Epithelial cell of esophagus (primary cell): ENCODE data around the gene PROM1.

Source experiments
- DNase-seq: peaks from one replicate; pipeline ENCODE4 v3.0.0; 2010; ENCODE audit warnings: low read depth
- H3K4me3 ChIP-seq: 2 replicates; pipeline ENCODE4 v1.5.1; 2011; ENCODE audit warnings: mild to moderate bottlenecking, low read length, control low read depth
- CTCF ChIP-seq: IDR thresholded peaks from 2 replicates; pipeline ENCODE4 v1.5.1; 2011; ENCODE audit warnings: low read depth, mild to moderate bottlenecking, low read length, control low read depth, inconsistent platforms; ENCODE audit not compliant: insufficient read depth; ENCODE audit errors: missing control alignments

Gene PROM1

DNA sequence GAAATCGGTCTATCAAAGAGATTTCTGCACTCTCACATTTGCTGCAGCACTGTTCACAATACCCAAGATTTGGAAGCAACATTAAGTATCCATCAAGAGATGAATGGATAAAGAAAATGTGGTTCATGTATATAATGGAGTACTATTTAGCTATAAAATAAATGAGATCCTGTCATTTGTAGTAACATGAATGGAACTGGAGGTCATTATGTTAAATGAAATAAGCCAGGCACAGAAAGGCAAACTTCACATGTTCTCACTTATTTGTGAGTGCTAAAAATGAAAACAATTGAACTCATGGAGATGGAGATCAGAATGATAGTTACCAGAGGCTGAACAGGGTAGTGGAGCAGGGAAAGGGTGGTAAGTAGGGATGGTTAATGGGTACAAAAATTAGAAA is 17.0 kb upstream of the PROM1 start:
- no peak for TF ChIP-seq CTCF
- no peak for DNase-seq
- H3K4me3 ChIP-seq, result no peak overlapping the region

- no peak for DNase-seq
- no peak overlapping the region for H3K4me3 ChIP-seq
- no peak for TF ChIP-seq CTCF
Observed at GRCh38 chr4:16092682-16093319, 9.0 kb upstream of the PROM1 start.

- no peak overlapping the region for H3K4me3 ChIP-seq
- no peak for TF ChIP-seq CTCF
- no peak for DNase-seq
Observed at GRCh38 chr4:16090096-16090705, 6.4 kb upstream of the PROM1 start.

DNA sequence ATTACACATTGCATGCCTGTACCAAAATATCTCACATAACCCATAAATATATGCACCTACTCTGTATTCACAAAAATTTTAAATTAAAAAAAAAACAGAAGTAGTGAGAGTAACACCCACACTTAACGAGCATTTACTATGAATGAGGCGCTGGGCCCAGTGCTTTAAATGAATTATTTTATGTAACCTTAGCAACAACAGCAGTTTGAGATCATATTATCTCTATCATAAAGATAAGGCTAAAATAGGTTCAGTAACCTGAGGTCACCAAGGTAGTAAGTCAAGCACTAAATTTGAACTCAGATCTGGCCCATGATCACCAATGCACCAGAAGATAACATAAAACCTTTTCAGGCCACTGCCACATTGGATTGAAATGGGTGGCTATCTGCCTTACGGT is 5.3 kb upstream of the PROM1 start:
- no peak for TF ChIP-seq CTCF
- DNase-seq, result no peak
- H3K4me3 ChIP-seq, result no peak overlapping the region

- TF ChIP-seq CTCF, result no peak
- H3K4me3 ChIP-seq, result no peak overlapping the region
- no peak for DNase-seq
Observed at GRCh38 chr4:16088601-16089000, 4.8 kb upstream of the PROM1 start.

GRCh38 chr4:16085822-16086221 is 2.0 kb upstream of the PROM1 start:
- no peak for DNase-seq
- TF ChIP-seq CTCF, result no peak
- no peak overlapping the region for H3K4me3 ChIP-seq

- no peak for TF ChIP-seq CTCF
- peak overlapping the region; percentile 11 for H3K4me3 ChIP-seq
- no peak for DNase-seq
Observed at GRCh38 chr4:16082426-16083240, 1.2 kb downstream of the PROM1 start.
